ENCODE data around the gene SNHG17. TPM values are rescaled to one million over a fixed set of nuclear protein-coding genes. Genes with fewer than 3 reads are reported as not detected.

Gene SNHG17
- 15.2 TPM for total RNA-seq

GRCh38 chr20:38434770-38435554, at the start of gene SNHG17:
Gene SNHG17, minus strand, starts transcription at chr20:38435328.

GRCh38 chr20:38472513-38473366, 37.6 kb upstream of the SNHG17 start, which contains the start of gene RALGAPB:
Gene RALGAPB, plus strand, starts transcription at chr20:38472843. Its CDS starts 15,590 bp downstream, at chr20:38488433.

Other genes starting within 250 kb of the SNHG17 start
- gene KIAA1755, start 174.6 kb downstream of the SNHG17 start, total RNA-seq: 24.9 TPM
- 2.4 TPM for gene BPI, start 131.2 kb downstream of the SNHG17 start, total RNA-seq
- not detected for gene LBP, start 88.8 kb downstream of the SNHG17 start, total RNA-seq
- gene RALGAPB, start 37.5 kb upstream of the SNHG17 start, total RNA-seq: 69.7 TPM
- not detected for gene ADIG, start 145.9 kb upstream of the SNHG17 start, total RNA-seq
- gene ARHGAP40, start 166.5 kb upstream of the SNHG17 start, total RNA-seq: 0.16 TPM

Measured in camera-type eye (tissue), 1 donor.